Measurements from ENCODE around the gene FHIT.

DNA sequence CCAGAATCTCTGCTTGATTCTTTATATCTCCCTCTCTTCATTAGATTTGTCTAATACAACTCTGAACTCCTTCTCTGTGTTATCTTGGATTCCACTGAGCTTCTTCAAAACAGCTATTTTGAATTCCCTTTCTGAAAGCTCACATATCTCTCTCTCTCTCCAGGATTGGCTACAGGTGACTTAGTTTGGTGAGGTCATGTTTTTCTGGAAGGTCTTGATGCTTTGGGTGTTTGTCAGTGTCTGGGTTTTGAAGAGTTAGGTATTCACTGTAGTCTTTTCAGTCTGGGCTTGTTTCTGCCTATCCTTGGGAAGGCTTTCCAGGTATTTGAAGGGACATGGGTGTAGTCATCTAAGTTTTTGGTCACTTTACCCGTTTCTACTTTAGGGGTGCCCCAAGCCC lies 781.8 kb downstream of the FHIT start:
- TF ChIP-seq, protein P1, sequence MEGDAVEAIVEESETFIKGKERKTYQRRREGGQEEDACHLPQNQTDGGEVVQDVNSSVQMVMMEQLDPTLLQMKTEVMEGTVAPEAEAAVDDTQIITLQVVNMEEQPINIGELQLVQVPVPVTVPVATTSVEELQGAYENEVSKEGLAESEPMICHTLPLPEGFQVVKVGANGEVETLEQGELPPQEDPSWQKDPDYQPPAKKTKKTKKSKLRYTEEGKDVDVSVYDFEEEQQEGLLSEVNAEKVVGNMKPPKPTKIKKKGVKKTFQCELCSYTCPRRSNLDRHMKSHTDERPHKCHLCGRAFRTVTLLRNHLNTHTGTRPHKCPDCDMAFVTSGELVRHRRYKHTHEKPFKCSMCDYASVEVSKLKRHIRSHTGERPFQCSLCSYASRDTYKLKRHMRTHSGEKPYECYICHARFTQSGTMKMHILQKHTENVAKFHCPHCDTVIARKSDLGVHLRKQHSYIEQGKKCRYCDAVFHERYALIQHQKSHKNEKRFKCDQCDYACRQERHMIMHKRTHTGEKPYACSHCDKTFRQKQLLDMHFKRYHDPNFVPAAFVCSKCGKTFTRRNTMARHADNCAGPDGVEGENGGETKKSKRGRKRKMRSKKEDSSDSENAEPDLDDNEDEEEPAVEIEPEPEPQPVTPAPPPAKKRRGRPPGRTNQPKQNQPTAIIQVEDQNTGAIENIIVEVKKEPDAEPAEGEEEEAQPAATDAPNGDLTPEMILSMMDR (IDR thresholded peaks at IDR 0.05; ENCODE audit: low read depth, low read length): no peak
- TF ChIP-seq EZH2phosphoT487 (IDR thresholded peaks at IDR 0.05; ENCODE audit: low read depth): no peak
